Mononuclear cell (primary cell): ENCODE measurements around the gene NKX2-2. TPM values are rescaled to one million over a fixed set of nuclear protein-coding genes. Genes with fewer than 3 reads are reported as not detected.

Source experiments
- total RNA-seq: library from RNA; depleted of rRNA; stranded (reverse); fragments of >200 nt; gene quantifications from one replicate; pipeline ENCODE4 v1.2.3, GENCODE V29; 2012

The NKX2-2 gene
- total RNA-seq, 1 donor = not detected

Other genes starting within 250 kb of the NKX2-2 start
- gene XRN2, start 210.7 kb downstream of the NKX2-2 start, total RNA-seq = 96.6 TPM
- not detected for gene NKX2-4, start 116.5 kb downstream of the NKX2-2 start, total RNA-seq
- gene PAX1, start 191.6 kb upstream of the NKX2-2 start, total RNA-seq = not detected